Breast epithelium (tissue), 4 donors: ENCODE measurements around the gene RTBDN. TPM values are rescaled to one million over a fixed set of nuclear protein-coding genes. Genes with fewer than 3 reads are reported as not detected.
A peak's percentile ranks its signal among the peaks of the same experiment; 100 is the strongest.
"Not testable (repeated sequence)": the region's sequence is repeated elsewhere in the genome, so short reads cannot be mapped to it uniquely, and the experiment has no call there.

Source experiments
- DNase-seq, 2 donors: peaks; one replicate each; pipeline ENCODE4 v3.0.0-alpha.2; 2019; ENCODE audit warnings: low spot score in 2 of 2
- H3K27ac ChIP-seq, 2 donors: fragments of 200-600 bp; sonication (generic) in 1 of 2; one replicate each; pipeline ENCODE4 v1.5.1; 2016 to 2019; ENCODE audit warnings: mild to moderate bottlenecking in 1 of 2
- H3K27me3 ChIP-seq, 2 donors: fragments of 200-600 bp; sonication (generic) in 1 of 2; one replicate each; pipeline versions ENCODE4 v1.5.1 to v1.6.0; 2017 to 2019; ENCODE audit warnings: control low read depth in 1 of 2, mild to moderate bottlenecking in 1 of 2
- H3K36me3 ChIP-seq: fragments of 200-600 bp; one replicate; pipeline ENCODE4 v1.5.1; 2019
- H3K4me1 ChIP-seq, 2 donors: fragments of 200-600 bp; sonication (generic); one replicate each; pipeline ENCODE4 v1.5.1; 2016 to 2019; ENCODE audit warnings: control low read depth in 1 of 2
- H3K4me3 ChIP-seq, 3 donors: fragments of 200-600 bp; sonication (generic); 1 replicate in 2 of 3; 2 replicates in 1 of 3; pipeline ENCODE4 v1.5.1; 2016 to 2019; ENCODE audit warnings: mild to moderate bottlenecking in 3 of 3, moderate library complexity in 2 of 3
- H3K9me3 ChIP-seq, 2 donors: fragments of 200-600 bp; sonication (generic) in 1 of 2; one replicate each; pipeline ENCODE4 v1.5.1; 2016 to 2019; ENCODE audit warnings: control low read depth in 1 of 2
- CTCF ChIP-seq, 3 donors: fragments of 450-650 bp; IDR thresholded peaks; one replicate each; pipeline ENCODE4 v1.5.1; 2016 to 2017; ENCODE audit warnings: antibody characterized with exemption in 3 of 3, mild to moderate bottlenecking in 3 of 3, moderate library complexity in 3 of 3
- POLR2A ChIP-seq: fragments of 450-650 bp; IDR thresholded peaks from one replicate; pipeline ENCODE4 v1.6.1; 2016; ENCODE audit warnings: antibody characterized with exemption, mild to moderate bottlenecking, moderate library complexity
- POLR2AphosphoS5 ChIP-seq, 3 donors: sonication (generic); formaldehyde crosslinking; IDR thresholded peaks; one replicate each; pipeline ENCODE4 v1.6.1; 2017; ENCODE audit warnings: antibody characterized with exemption in 3 of 3
- intact Hi-C: fragments of 100-400 bp; cut with DNase I; formaldehyde crosslinking; loops from one replicate; pipeline ENCODE4 v1.15.1; 2023; ENCODE audit warnings: low total_unique reads
- total RNA-seq, 3 donors: library from RNA; depleted of rRNA; stranded (reverse); fragments of >200 nt; gene quantifications; one replicate each; pipeline ENCODE4 v1.1.0, GENCODE V29; 2016

Gene RTBDN
- total RNA-seq, 3 donors from 2014 or later: not detected

- Histone ChIP-seq H3K27ac (no peak overlapping the region), H3K4me1 (no peaks in the 10 kb centered on the region), H3K36me3 (no peaks in the 10 kb centered on the region), H3K4me3 (peak overlapping the region in 1 of 3 donors; percentile 35), H3K27me3 (peaks cover 5 to 52% of the 10 kb centered on the region in 2 donors), H3K9me3 (no peaks in the 10 kb centered on the region)
- DNase-seq: no peak
- TF ChIP-seq CTCF (IDR thresholded peaks at IDR 0.05) (no peak), POLR2AphosphoS5 (IDR thresholded peaks at IDR 0.05) (no peak), POLR2A (no peak)
- intact Hi-C loops: no loop called here
These were observed 8.9 kb downstream of the RTBDN start for GRCh38 chr19:12825254-12826131.

- Histone ChIP-seq H3K27me3 (peaks cover 5 to 32% of the 10 kb centered on the region in 2 donors), H3K36me3 (no peaks in the 10 kb centered on the region), H3K27ac (no peak overlapping the region), H3K4me3 (no peak overlapping the region), H3K4me1 (no peaks in the 10 kb centered on the region), H3K9me3 (no peaks in the 10 kb centered on the region)
- DNase-seq: no peak
- TF ChIP-seq POLR2AphosphoS5 (IDR thresholded peaks at IDR 0.05) (no peak), POLR2A (no peak)
- intact Hi-C loops: no loop called here
These were observed 12.6 kb downstream of the RTBDN start for GRCh38 chr19:12821761-12822160.

DNA sequence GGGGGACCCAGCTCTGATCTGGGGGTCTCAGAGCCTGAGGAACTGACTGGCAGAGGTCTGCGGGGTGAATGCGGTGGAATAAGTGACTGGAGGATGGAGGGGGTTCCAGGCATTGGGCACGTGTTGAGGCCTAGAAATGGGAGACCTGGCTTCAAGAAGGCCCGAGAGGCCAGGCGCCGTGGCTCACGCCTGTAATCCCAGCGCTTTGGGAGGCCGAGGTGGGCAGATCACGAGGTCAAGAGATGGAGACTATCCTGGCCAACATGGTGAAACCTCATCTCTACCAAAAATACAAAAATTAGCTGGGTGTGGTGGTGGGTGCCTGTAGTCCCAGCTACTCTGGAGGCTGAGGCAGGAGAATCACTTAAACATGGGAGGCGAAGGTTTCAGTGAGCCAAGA is 16.6 kb downstream of the RTBDN start:
- H3K27ac ChIP-seq, H3K4me1 ChIP-seq, H3K36me3 ChIP-seq, H3K4me3 ChIP-seq, H3K27me3 ChIP-seq, intact Hi-C loops, DNase-seq, H3K9me3 ChIP-seq: not testable (repeated sequence)

- intact Hi-C loops, H3K4me3 ChIP-seq, H3K27ac ChIP-seq, H3K36me3 ChIP-seq, DNase-seq, H3K9me3 ChIP-seq, H3K27me3 ChIP-seq, H3K4me1 ChIP-seq: not testable (repeated sequence)
These were observed 17.2 kb downstream of the RTBDN start for GRCh38 chr19:12817188-12817587.

DNA sequence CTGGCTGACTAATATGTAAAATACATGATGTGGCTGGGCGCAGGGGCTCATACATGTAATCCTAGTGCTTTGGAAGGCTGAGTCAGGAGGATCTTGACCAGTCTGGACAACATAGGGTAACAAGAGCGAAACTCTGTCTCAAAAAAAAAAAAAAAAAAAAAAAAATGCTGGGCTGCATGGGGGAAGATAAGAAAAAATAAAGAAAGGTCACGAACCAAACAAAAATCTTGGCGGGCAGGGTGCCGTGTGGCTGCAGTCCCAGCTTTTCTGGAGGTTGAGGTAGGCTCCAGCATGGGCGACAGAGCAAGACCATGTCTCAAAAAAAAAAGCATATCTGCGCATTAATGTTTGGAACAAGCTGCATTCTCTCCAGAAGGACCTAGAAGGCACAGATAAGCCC is 19.3 kb downstream of the RTBDN start:
- Histone ChIP-seq H3K36me3 (no peaks in the 10 kb centered on the region), H3K27me3 (no peaks in the 10 kb centered on the region), H3K4me1 (no peaks in the 10 kb centered on the region), H3K4me3 (no peak overlapping the region), H3K27ac (no peak overlapping the region), H3K9me3 (no peaks in the 10 kb centered on the region)
- intact Hi-C loops: no loop called here
- TF ChIP-seq POLR2AphosphoS5 (IDR thresholded peaks at IDR 0.05): no peak
- no peak for TF ChIP-seq CTCF (IDR thresholded peaks at IDR 0.05)
- no peak for TF ChIP-seq POLR2A
- DNase-seq: no peak

- Histone ChIP-seq H3K27ac (peak within 1 kb of the TSS; percentile 59 to 68), H3K4me3 (peak within 1 kb of the TSS; percentile 53 to 83 (median 71)), H3K4me1 (peaks cover 0 to 5% of the 10 kb centered on the region in 2 donors), H3K27me3 (no peaks in the 10 kb centered on the region), H3K36me3 (no peaks in the 10 kb centered on the region), H3K9me3 (no peaks in the 10 kb centered on the region)
- TF ChIP-seq POLR2A: no peak
- peak; percentile 39 to 51 (median 41) for TF ChIP-seq POLR2AphosphoS5 (IDR thresholded peaks at IDR 0.05)
- no peak for TF ChIP-seq CTCF (IDR thresholded peaks at IDR 0.05)
- intact Hi-C loops: loop anchor here (5.0 kb wide), 1 partner anchor 39 kb away; no protein-coding TSS in a partner anchor
- peak; percentile 74 to 86 for DNase-seq
These were observed 27.9 kb downstream of the RTBDN start, which contains the start of gene RNASEH2A for GRCh38 chr19:12806242-12807081. Gene RNASEH2A, plus strand, starts transcription at chr19:12806584. Its CDS starts 90 bp downstream, at chr19:12806674.
